Tibial artery (tissue), 4 donors: ENCODE data around the gene CDH4.

Experiments used
- DNase-seq, 2 donors: peaks; one replicate each; pipeline ENCODE4 v3.0.0-alpha.2; 2019
- H3K27ac ChIP-seq, 2 donors: fragments of 200-600 bp; sonication (generic) in 1 of 2; 1 replicate in 1 of 2; 2 replicates in 1 of 2; pipeline ENCODE4 v1.5.1; 2018 to 2019; ENCODE audit warnings: mild to moderate bottlenecking in 1 of 2
- H3K27me3 ChIP-seq, 2 donors: fragments of 200-600 bp; sonication (generic) in 1 of 2; one replicate each; pipeline versions ENCODE4 v1.5.1 to v1.6.0; 2016 to 2019
- H3K36me3 ChIP-seq, 3 donors: fragments of 200-600 bp; sonication (generic) in 2 of 3; one replicate each; pipeline ENCODE4 v1.5.1; 2016 to 2019; ENCODE audit warnings: mild to moderate bottlenecking in 2 of 3
- H3K4me1 ChIP-seq, 4 donors: fragments of 200-600 bp; sonication (generic) in 2 of 4; 1 replicate in 3 of 4; 2 replicates in 1 of 4; pipeline ENCODE4 v1.5.1; 2016 to 2019
- H3K4me3 ChIP-seq, 2 donors: fragments of 200-600 bp; sonication (generic) in 1 of 2; 1 replicate in 1 of 2; 2 replicates in 1 of 2; pipeline ENCODE4 v1.5.1; 2018 to 2019; ENCODE audit warnings: mild to moderate bottlenecking in 2 of 2
- H3K9me3 ChIP-seq, 3 donors: fragments of 200-600 bp; sonication (generic) in 1 of 3; one replicate each; pipeline ENCODE4 v1.5.1; 2016 to 2019
- intact Hi-C: fragments of 100-400 bp; cut with DNase I; formaldehyde crosslinking; loops from one replicate; pipeline ENCODE4 v1.15.0; 2023; ENCODE audit warnings: low total_unique reads
- TF ChIP-seq, protein P1 (sequence below), 2 experiments: fragments of 200-600 bp in 1 of 2; fragments of 450-650 bp in 1 of 2; IDR thresholded peaks; one replicate each; pipeline ENCODE4 v1.5.1; 2017 to 2019; ENCODE audit warnings: antibody characterized with exemption in 2 of 2, mild to moderate bottlenecking in 1 of 2, moderate library complexity in 1 of 2

Gene CDH4

GRCh38 chr20:61301711-61302525, 49.9 kb downstream of the CDH4 start:
- Histone ChIP-seq H3K36me3 (no peaks in the 10 kb centered on the region), H3K9me3 (no peaks in the 10 kb centered on the region), H3K4me3 (no peak overlapping the region), H3K27ac (no peak overlapping the region), H3K4me1 (no peaks in the 10 kb centered on the region), H3K27me3 (peaks cover 0 to 17% of the 10 kb centered on the region in 2 donors)
- intact Hi-C loops = no loop called here
- no peak for DNase-seq
- TF ChIP-seq, protein P1, sequence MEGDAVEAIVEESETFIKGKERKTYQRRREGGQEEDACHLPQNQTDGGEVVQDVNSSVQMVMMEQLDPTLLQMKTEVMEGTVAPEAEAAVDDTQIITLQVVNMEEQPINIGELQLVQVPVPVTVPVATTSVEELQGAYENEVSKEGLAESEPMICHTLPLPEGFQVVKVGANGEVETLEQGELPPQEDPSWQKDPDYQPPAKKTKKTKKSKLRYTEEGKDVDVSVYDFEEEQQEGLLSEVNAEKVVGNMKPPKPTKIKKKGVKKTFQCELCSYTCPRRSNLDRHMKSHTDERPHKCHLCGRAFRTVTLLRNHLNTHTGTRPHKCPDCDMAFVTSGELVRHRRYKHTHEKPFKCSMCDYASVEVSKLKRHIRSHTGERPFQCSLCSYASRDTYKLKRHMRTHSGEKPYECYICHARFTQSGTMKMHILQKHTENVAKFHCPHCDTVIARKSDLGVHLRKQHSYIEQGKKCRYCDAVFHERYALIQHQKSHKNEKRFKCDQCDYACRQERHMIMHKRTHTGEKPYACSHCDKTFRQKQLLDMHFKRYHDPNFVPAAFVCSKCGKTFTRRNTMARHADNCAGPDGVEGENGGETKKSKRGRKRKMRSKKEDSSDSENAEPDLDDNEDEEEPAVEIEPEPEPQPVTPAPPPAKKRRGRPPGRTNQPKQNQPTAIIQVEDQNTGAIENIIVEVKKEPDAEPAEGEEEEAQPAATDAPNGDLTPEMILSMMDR (IDR thresholded peaks at IDR 0.05) = no peak

DNA sequence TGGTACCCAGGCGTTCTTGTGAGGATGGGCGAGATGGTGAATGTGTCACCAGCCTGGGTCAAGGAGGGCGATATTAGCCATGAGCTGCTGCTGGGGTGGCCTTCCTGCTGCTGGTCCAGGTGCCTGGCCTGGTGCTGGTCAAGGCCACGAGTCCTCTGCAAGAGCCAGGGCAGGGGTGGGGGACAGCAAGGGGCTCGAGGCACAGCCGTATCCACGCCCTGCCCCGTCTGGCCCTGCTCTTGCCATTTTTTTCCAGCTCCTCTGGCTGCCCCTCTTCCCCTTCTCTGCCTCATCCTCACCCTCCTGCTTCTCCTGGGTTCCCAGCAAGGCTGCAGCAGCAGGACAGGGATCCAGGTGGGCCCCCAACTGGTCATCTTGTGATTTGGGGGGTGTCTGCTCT, 51.2 kb downstream of the CDH4 start:
- H3K4me3 ChIP-seq = no peak overlapping the region
- H3K27me3 ChIP-seq = peaks cover 0 to 23% of the 10 kb centered on the region in 2 donors
- no peaks in the 10 kb centered on the region for H3K9me3 ChIP-seq
- intact Hi-C loops = no loop called here
- TF ChIP-seq, protein P1 (IDR thresholded peaks at IDR 0.05) = no peak
- no peak overlapping the region for H3K27ac ChIP-seq
- H3K4me1 ChIP-seq = no peaks in the 10 kb centered on the region
- no peaks in the 10 kb centered on the region for H3K36me3 ChIP-seq
- DNase-seq = no peak

- Histone ChIP-seq H3K4me1 (no peaks in the 10 kb centered on the region), H3K27ac (no peak overlapping the region), H3K36me3 (no peaks in the 10 kb centered on the region), H3K9me3 (no peaks in the 10 kb centered on the region), H3K4me3 (no peak overlapping the region), H3K27me3 (peaks cover 0 to 23% of the 10 kb centered on the region in 2 donors)
- TF ChIP-seq, protein P1 (IDR thresholded peaks at IDR 0.05) = no peak
- DNase-seq = no peak
- intact Hi-C loops = no loop called here
Measured at GRCh38 chr20:61303675-61304074, 51.6 kb downstream of the CDH4 start.

DNA sequence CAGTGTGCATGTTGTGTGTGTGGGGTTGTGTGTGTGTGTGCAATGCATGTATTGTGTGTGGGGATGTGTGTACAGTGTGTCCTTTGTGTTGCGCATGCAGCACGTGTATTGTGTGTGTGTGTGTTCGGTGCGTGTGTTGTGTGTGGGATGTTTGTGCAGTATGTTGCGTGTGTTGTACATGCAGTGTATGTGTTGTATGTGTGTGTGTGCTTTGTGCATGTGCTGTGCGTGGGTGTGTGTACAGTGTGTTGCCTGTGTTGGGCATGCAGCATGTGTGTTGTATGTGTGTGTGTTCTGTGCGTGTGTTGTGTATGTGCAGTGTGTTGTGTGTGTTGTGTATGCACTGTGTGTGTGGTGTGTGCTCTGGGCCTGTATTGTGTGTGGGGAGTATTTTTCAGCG, 52.7 kb downstream of the CDH4 start:
- Histone ChIP-seq H3K27ac (no peak overlapping the region), H3K9me3 (no peaks in the 10 kb centered on the region), H3K4me1 (no peaks in the 10 kb centered on the region), H3K4me3 (no peak overlapping the region), H3K27me3 (peaks cover 0 to 23% of the 10 kb centered on the region in 2 donors), H3K36me3 (no peaks in the 10 kb centered on the region)
- DNase-seq = no peak
- intact Hi-C loops = no loop called here
- TF ChIP-seq, protein P1 (IDR thresholded peaks at IDR 0.05) = no peak

GRCh38 chr20:61306937-61307475, 54.9 kb downstream of the CDH4 start:
- Histone ChIP-seq H3K4me3 (no peak overlapping the region), H3K4me1 (no peaks in the 10 kb centered on the region), H3K9me3 (no peaks in the 10 kb centered on the region), H3K36me3 (no peaks in the 10 kb centered on the region), H3K27me3 (peaks cover 0 to 13% of the 10 kb centered on the region in 2 donors), H3K27ac (no peak overlapping the region)
- TF ChIP-seq, protein P1 (IDR thresholded peaks at IDR 0.05) = no peak
- DNase-seq = no peak
- intact Hi-C loops = no loop called here
